Dendritic cell treated with granulocyte-macrophage colony-stimulating factor and Interleukin-4, amounts not matched to agents 40 ng/mL and 50 ng/mL, for 4 days (primary cell): Measurements from ENCODE around the gene IKBKE.
A peak's percentile ranks its signal among the peaks of the same experiment; 100 is the strongest.
"Not testable (repeated sequence)": the region's sequence is repeated elsewhere in the genome, so short reads cannot be mapped to it uniquely, and the experiment has no call there.

Experiments used
- H3K27ac Mint-ChIP-seq: one replicate; pipeline ENCODE4 v1.8.0; 2022; ENCODE audit warnings: mild to moderate bottlenecking, mixed read lengths
- H3K27me3 Mint-ChIP-seq: one replicate; pipeline ENCODE4 v1.8.0; 2022; ENCODE audit warnings: mild to moderate bottlenecking, mixed read lengths
- H3K36me3 Mint-ChIP-seq: one replicate; pipeline ENCODE4 v1.8.0; 2022; ENCODE audit warnings: low read depth, mixed read lengths
- H3K4me1 Mint-ChIP-seq: one replicate; pipeline ENCODE4 v1.8.0; 2022; ENCODE audit warnings: low read depth, mixed read lengths
- H3K4me3 Mint-ChIP-seq: one replicate; pipeline ENCODE4 v1.8.0; 2022; ENCODE audit warnings: mild to moderate bottlenecking, moderate library complexity, mixed read lengths
- H3K9me3 Mint-ChIP-seq: one replicate; pipeline ENCODE4 v1.8.0; 2022; ENCODE audit warnings: mixed read lengths
- intact Hi-C: fragments of 100-400 bp; cut with micrococcal nuclease; formaldehyde crosslinking; loops from one replicate; pipeline ENCODE4 v1.15.0; 2022

The IKBKE gene

DNA sequence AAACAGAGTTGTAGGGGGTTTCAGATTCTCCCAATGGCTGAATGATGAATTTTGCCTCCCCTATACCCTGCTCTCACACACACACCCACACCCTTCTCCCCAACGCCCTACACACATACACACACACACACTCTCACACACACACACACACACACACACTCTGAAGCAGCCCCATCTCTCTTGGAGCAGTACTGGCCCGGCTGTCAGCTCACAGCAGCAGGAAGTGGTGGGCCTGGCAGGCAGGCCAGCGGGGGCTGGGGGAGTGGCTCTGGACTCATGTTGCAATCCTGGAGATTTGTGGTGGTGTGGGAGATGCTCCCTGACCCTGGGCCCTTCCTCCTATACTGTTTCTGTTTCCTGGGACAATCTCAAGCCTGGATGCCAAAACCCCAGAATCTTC is 2.2 kb downstream of the IKBKE start:
- Mint-ChIP-seq H3K9me3 (no peaks in the 10 kb centered on the region), H3K27me3 (no peaks in the 10 kb centered on the region), H3K27ac (peak overlapping the region; percentile 82), H3K4me1 (peaks cover 66% of the 10 kb centered on the region), H3K4me3 (peak overlapping the region; percentile 62), H3K36me3 (peaks cover 51% of the 10 kb centered on the region)
- intact Hi-C loops: loop anchor here (10.0 kb wide), 1 partner anchor 192 kb away; no protein-coding TSS in a partner anchor

DNA sequence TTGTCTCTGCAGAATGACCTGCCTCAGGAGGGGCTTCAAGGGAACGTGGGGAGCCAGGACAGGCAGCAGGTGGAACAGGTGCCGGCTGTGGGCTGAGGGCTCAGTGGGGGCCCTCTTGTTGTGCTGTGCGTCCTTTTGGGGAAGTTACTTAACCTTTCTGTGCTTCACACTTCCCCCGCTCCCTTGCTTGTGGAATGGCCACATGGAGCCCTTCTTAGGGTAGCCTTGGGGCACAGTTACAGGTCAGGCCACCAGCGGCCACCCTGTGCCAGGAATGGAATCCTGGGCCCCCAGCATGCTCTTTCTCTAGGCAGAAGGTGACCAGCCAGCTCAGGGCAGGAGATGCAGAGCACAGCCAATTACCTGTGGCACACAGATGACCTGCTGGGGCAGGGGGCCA is 2.6 kb downstream of the IKBKE start:
- Mint-ChIP-seq H3K4me3 (peak overlapping the region; percentile 62), H3K27ac (peak overlapping the region; percentile 82), H3K27me3 (no peaks in the 10 kb centered on the region), H3K9me3 (no peaks in the 10 kb centered on the region), H3K36me3 (peaks cover 56% of the 10 kb centered on the region), H3K4me1 (peaks cover 62% of the 10 kb centered on the region)
- intact Hi-C loops: loop anchor here (10.0 kb wide), 1 partner anchor 192 kb away; no protein-coding TSS in a partner anchor

DNA sequence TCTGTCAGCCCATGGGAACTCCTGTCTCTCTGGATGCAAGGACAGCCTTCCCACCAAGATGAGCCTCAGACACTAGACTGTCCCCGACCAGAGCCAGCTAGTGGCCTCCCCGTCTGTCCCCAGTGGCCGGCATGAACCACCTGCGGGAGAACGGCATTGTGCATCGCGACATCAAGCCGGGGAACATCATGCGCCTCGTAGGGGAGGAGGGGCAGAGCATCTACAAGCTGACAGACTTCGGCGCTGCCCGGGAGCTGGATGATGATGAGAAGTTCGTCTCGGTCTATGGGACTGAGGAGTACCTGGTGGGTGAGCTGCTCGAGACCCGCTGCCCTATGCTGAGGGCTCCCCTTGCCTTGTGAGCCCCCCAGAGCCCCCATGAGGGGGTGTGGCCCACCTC is 5.8 kb downstream of the IKBKE start:
- H3K4me1 Mint-ChIP-seq: peaks cover 51% of the 10 kb centered on the region
- H3K36me3 Mint-ChIP-seq: peaks cover 81% of the 10 kb centered on the region

DNA sequence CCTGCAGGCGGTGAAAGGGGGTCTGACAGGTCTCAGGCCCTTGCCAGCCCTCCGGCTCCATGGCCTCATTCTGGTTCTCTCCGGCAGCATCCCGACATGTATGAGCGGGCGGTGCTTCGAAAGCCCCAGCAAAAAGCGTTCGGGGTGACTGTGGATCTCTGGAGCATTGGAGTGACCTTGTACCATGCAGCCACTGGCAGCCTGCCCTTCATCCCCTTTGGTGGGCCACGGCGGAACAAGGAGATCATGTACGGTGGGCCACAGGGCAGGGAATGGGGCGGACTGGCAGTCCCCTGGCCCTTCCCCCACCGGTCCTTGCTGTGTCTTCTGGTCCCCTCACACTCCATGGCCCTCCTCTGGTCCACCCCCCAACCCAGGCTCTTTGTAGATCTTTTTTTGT is 6.3 kb downstream of the IKBKE start:
- no peak overlapping the region for H3K27ac Mint-ChIP-seq
- H3K4me3 Mint-ChIP-seq: no peak overlapping the region
- no peaks in the 10 kb centered on the region for H3K9me3 Mint-ChIP-seq
- intact Hi-C loops: loop anchor here (10.0 kb wide), 1 partner anchor 188 kb away; no protein-coding TSS in a partner anchor
- H3K27me3 Mint-ChIP-seq: no peaks in the 10 kb centered on the region
- peaks cover 86% of the 10 kb centered on the region for H3K36me3 Mint-ChIP-seq
- peaks cover 50% of the 10 kb centered on the region for H3K4me1 Mint-ChIP-seq

More for the DNA sequence above, 5.8 kb downstream of the IKBKE start:
- Mint-ChIP-seq H3K27ac (no peak overlapping the region), H3K4me3 (no peak overlapping the region), H3K27me3 (no peaks in the 10 kb centered on the region), H3K9me3 (no peaks in the 10 kb centered on the region)
- intact Hi-C loops: loop anchor here (10.0 kb wide), 1 partner anchor 189 kb away; no protein-coding TSS in a partner anchor

DNA sequence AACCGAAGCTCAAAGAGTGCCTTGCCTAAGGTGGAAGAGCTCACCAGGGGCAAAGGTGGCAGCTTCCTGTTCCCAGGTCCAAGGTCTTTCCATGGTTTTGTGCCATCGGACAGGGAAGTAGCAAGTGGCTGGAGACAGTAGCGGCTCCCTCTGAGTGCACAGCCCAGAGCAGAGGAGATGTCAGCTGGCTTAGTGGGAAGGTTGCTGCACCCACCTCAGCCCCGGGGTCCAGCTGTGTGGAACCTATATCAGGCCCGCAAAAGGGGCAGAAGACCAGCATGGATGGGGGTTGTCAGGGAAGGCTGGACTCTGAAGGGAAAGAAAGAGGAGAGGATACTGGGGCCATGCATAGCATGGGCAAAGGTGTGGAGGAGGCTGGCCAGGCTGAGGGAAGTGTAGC is 6.8 kb downstream of the IKBKE start:
- intact Hi-C loops: loop anchor here (10.0 kb wide), 1 partner anchor 188 kb away; no protein-coding TSS in a partner anchor
- H3K4me3 Mint-ChIP-seq: no peak overlapping the region
- no peaks in the 10 kb centered on the region for H3K27me3 Mint-ChIP-seq
- H3K27ac Mint-ChIP-seq: no peak overlapping the region
- H3K4me1 Mint-ChIP-seq: peaks cover 45% of the 10 kb centered on the region
- H3K9me3 Mint-ChIP-seq: no peaks in the 10 kb centered on the region
- peaks cover 91% of the 10 kb centered on the region for H3K36me3 Mint-ChIP-seq

DNA sequence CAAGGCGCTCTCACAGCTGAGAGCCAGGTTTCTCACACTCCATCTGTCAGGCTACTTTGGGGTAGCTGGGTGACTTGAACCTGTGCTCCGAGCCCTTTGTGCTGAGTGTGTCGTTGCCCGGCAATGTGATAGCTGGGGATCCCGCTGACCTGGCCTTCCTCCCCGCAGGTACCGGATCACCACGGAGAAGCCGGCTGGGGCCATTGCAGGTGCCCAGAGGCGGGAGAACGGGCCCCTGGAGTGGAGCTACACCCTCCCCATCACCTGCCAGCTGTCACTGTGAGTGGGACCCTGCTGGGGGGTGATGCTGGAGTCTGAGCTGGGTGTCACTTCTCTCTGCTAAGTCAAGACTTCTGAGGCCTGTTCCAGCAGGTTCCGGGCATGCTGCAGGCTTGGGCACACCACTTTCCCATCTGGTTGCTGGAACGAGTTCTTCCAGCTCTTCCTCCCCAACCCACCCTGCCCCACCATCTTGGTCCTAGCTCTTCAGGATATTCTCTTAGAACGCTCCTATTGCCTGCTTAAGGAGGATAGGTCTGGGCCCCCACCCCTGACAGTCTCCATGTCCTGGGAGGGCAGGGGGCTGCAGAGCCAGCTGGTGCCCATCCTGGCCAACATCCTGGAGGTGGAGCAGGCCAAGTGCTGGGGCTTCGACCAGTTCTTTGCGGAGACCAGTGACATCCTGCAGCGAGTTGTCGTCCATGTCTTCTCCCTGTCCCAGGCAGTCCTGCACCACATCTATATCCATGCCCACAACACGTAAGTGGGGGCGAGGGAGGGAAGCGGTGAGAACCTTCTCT is 7.5 kb downstream of the IKBKE start:
- Mint-ChIP-seq H3K27me3 (no peaks in the 10 kb centered on the region), H3K9me3 (no peaks in the 10 kb centered on the region), H3K36me3 (peaks cover 98% of the 10 kb centered on the region), H3K4me3 (no peak overlapping the region), H3K27ac (no peak overlapping the region), H3K4me1 (peaks cover 38% of the 10 kb centered on the region)
- intact Hi-C loops: loop anchor here (10.0 kb wide), 1 partner anchor 187 kb away; no protein-coding TSS in a partner anchor

DNA sequence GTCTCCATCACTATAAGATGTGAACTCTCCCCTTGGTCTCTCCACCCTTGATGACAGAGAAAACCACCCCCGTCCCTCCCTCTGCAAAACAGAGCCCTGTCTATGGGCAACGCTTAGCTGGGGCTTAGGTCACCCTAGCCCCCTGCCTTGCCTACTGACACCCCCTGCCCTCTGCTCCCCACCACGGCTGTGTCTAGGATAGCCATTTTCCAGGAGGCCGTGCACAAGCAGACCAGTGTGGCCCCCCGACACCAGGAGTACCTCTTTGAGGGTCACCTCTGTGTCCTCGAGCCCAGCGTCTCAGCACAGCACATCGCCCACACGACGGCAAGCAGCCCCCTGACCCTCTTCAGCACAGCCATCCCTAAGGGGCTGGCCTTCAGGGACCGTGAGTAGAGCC is 8.5 kb downstream of the IKBKE start:
- H3K36me3 Mint-ChIP-seq: peaks cover 100% of the 10 kb centered on the region
- no peaks in the 10 kb centered on the region for H3K27me3 Mint-ChIP-seq
- H3K9me3 Mint-ChIP-seq: no peaks in the 10 kb centered on the region
- intact Hi-C loops: loop anchor here (10.0 kb wide), 1 partner anchor 186 kb away; no protein-coding TSS in a partner anchor
- no peak overlapping the region for H3K27ac Mint-ChIP-seq
- no peak overlapping the region for H3K4me3 Mint-ChIP-seq
- peaks cover 28% of the 10 kb centered on the region for H3K4me1 Mint-ChIP-seq

DNA sequence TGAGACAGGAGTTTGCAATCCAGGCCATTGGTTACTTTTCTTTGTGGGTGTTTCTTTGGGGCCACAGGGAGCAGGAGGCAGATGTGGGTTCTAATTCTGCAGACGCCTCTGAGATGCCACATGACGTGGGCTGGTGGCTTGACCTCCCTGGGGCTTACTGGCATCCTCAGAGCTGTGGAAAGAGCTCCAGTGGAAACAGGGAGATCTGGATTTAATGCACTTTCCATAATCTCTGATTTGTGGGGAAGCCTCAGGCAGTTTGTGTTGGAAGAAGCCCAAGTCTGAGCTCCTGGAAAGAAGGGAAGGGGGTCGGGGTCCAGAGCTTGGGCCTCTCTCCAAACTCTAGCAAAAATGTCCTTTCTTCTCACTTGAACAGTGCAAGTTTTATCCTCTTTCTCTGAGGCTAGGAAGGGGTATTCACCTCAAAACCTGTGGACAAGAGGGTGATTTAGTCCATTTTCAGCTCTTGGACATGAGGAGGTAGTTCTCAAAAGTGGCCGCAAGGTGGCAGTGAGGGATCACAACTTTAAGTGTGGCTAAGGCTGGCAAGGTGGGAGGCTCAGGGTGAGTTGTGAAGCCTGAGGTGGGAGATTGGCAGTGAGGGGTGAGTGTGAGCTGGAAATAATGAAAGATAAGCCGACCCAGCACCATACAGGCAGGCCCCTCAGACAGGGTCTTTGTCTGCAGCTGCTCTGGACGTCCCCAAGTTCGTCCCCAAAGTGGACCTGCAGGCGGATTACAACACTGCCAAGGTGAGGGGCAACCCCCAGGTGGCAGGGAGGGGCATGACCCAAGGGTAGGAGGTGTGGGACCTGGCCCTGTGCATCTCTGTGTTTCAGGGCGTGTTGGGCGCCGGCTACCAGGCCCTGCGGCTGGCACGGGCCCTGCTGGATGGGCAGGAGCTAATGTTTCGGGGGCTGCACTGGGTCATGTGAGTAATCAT is 9.2 kb downstream of the IKBKE start:
- intact Hi-C loops: loop anchor here (10.0 kb wide), 1 partner anchor 185 kb away; no protein-coding TSS in a partner anchor
- Mint-ChIP-seq H3K4me1 (peaks cover 23% of the 10 kb centered on the region), H3K36me3 (peaks cover 94% of the 10 kb centered on the region), H3K27me3 (no peaks in the 10 kb centered on the region), H3K4me3 (no peak overlapping the region), H3K9me3 (no peaks in the 10 kb centered on the region), H3K27ac (no peak overlapping the region)

DNA sequence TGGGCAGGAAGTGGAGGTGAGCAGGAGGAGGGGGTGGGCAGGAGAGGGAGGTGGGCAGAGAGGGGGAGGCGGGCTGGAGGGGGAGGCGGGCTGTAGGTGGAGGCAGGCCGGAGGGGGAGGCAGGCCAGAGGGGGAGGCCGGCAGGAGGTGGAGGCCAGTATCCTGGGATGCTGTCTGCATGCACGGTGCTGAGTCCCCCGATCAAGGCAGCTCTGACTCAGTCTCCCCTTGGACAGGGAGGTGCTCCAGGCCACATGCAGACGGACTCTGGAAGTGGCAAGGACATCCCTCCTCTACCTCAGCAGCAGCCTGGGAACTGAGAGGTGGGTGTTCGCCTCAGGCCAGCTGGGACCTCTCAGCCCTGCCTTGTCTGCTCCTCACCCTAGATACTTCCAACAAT is 9.9 kb downstream of the IKBKE start:
- H3K27me3 Mint-ChIP-seq: no peaks in the 10 kb centered on the region
- H3K36me3 Mint-ChIP-seq: peaks cover 94% of the 10 kb centered on the region

DNA sequence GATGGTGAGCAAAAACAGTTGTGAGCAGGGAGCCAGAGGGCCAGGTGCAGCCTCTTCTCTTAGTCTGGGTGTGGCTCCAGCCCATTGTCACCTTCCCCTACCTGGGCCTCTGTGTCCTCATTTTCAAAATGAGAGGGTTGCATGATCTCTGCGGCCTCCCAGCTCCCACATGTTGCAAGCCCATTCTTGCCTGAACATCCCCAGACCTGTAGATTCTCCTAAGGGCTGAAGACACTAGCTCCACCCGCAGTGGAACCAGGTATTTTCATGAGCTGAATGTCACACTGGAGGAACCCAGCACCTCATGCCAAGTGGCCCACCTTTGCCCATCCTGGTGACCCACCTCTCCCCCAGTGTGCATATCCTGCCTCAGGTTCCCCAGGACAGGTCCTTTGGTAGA is 12.3 kb downstream of the IKBKE start:
- intact Hi-C loops: no loop called here
- peaks cover 83% of the 10 kb centered on the region for H3K36me3 Mint-ChIP-seq
- no peak overlapping the region for H3K4me3 Mint-ChIP-seq
- H3K27me3 Mint-ChIP-seq: no peaks in the 10 kb centered on the region
- peaks cover 33% of the 10 kb centered on the region for H3K4me1 Mint-ChIP-seq
- H3K9me3 Mint-ChIP-seq: no peaks in the 10 kb centered on the region
- H3K27ac Mint-ChIP-seq: no peak overlapping the region

More for the DNA sequence above, 9.9 kb downstream of the IKBKE start:
- peaks cover 23% of the 10 kb centered on the region for H3K4me1 Mint-ChIP-seq
- H3K9me3 Mint-ChIP-seq: no peaks in the 10 kb centered on the region
- no peak overlapping the region for H3K4me3 Mint-ChIP-seq
- H3K27ac Mint-ChIP-seq: peak overlapping the region; percentile 17
- intact Hi-C loops: no loop called here

DNA sequence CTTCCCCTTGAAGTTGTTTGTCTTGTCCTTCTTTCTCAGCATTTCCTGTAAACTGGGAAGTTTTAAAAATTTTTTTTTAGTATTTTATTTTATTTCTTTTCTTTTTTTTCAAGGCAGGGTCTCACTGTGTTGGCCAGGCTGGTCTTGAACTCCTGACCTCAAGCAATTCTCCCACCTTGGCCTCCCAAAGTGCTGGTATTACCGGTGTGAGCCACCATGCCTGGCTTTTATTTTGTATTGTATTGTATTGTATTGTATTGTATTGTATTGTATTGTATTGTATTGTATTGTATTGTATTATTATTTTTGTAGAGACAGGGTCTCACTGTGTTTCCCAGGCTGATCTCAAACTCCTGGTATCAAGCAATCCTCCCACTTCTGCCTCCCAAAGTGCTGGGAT is 13.6 kb downstream of the IKBKE start:
- H3K4me3 Mint-ChIP-seq, H3K27ac Mint-ChIP-seq, H3K27me3 Mint-ChIP-seq, H3K9me3 Mint-ChIP-seq, intact Hi-C loops: not testable (repeated sequence)
- peaks cover 40% of the 10 kb centered on the region for H3K4me1 Mint-ChIP-seq
- H3K36me3 Mint-ChIP-seq: peaks cover 81% of the 10 kb centered on the region

DNA sequence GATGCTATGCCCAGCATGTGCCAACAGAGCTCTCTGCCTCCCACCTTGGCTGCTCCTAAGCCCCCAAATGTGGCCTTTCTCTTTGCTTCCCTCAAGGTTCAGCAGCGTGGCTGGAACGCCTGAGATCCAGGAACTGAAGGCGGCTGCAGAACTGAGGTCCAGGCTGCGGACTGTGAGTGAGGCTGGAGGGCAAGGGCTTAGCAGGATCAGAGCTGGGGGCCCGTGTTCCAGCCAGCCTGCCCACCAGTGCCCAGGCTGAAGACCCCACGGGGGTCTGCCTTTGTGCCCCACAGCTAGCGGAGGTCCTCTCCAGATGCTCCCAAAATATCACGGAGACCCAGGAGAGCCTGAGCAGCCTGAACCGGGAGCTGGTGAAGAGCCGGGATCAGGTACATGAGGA is 14.6 kb downstream of the IKBKE start:
- Mint-ChIP-seq H3K27ac (no peak overlapping the region), H3K27me3 (no peaks in the 10 kb centered on the region), H3K4me3 (no peak overlapping the region), H3K4me1 (peaks cover 30% of the 10 kb centered on the region), H3K36me3 (peaks cover 78% of the 10 kb centered on the region), H3K9me3 (no peaks in the 10 kb centered on the region)
- intact Hi-C loops: no loop called here

DNA sequence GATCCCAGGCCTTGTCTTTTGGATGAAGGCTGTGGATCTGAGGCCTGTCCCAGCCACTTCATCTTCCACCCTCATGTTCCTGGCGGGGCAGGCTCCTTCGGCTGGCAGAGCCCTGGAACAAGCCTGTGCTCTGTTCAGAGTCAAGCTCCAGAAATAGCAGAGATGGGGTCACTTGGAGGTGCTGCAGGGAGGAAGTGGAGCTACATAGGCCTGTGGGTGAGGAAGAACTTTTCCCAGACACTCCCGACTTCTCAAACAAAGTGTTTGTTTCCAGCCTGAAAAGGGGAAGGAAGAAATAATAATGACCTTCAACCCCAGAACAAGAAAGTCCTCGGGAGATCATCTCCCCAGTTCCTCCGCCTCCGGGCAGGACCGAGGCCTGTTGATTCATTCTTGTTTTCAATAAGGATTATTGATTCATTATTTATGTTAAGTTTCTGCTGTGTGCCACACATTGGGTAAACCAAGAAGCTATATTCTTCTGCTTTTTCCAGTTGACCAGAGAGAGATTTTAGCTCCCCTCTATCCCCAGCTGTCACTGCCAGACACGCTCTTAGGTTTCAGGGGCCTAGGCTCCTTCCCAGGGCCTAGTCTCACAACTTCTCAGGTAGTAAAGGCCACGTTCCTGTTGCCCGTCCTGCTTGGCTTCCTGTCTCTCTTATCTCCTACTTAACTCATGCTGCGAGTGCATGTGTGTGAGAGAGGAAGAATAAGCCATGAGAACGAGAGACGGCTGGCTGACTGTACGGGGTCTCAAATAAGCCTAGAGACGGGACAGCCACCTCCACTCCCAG is 16.9 kb downstream of the IKBKE start:
- Mint-ChIP-seq H3K27ac (peak overlapping the region; percentile 31), H3K4me3 (no peak overlapping the region), H3K36me3 (peaks cover 78% of the 10 kb centered on the region), H3K4me1 (peaks cover 30% of the 10 kb centered on the region), H3K27me3 (no peaks in the 10 kb centered on the region), H3K9me3 (no peaks in the 10 kb centered on the region)
- intact Hi-C loops: no loop called here
